Suppressor macrophage (primary cell): ENCODE results near the gene BRIP1.
A peak's percentile ranks its signal among the peaks of the same experiment; 100 is the strongest.
"Not testable (repeated sequence)": the region's sequence is repeated elsewhere in the genome, so short reads cannot be mapped to it uniquely, and the experiment has no call there.

Experiments
- DNase-seq, 4 experiments: peaks; one replicate each; pipeline ENCODE4 v3.0.0-alpha.2; 2020 to 2022

BRIP1 gene

GRCh38 chr17:61756561-61756960, 106.8 kb downstream of the BRIP1 start:
- DNase-seq: no peak

GRCh38 chr17:61755668-61756067, 107.7 kb downstream of the BRIP1 start:
- DNase-seq: no peak

DNA sequence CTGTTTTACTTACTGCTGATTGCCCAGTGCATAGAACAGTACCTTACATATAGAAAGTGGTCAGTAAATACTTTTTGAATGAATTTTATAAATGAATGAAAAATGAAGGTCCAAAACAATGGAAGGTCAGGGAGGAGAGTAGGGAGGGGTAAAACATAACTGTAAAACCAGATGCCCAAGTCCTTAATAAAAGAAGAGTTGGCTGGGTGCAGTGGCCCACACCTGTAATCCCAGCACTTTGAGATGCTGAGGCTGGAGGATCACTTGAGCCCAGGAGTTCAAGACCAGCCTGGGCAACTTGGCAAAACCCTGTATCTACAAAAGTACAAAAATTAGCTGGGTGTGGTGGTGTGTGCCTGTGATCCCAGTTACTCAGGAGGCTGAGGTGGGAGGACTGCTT, 108.2 kb downstream of the BRIP1 start:
- DNase-seq: no peak

DNA sequence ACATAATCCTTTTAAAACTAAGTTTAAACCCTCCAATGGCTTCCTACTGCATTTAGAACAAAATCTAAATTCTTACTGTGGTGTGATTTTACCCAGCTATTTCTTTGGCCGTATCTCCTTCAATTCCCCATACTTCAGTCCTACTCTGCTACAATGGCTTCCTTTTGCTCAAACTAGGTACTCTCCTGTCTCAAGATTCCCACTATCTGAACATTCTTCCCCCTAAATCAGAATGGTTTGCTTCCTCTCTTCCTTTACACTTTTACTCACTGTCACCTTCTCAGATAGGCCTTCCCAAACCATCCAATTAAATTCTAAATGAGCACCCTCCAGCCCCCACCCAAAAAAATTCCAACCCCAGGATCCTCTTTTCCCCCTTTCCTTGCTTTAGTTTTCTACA, 109.2 kb downstream of the BRIP1 start:
- DNase-seq: no peak

GRCh38 chr17:61753696-61754095, 109.6 kb downstream of the BRIP1 start:
- no peak for DNase-seq

- DNase-seq: peak in 1 of 4 experiments; percentile 5
Observed at GRCh38 chr17:61750656-61751055, 112.7 kb downstream of the BRIP1 start.

- no peak for DNase-seq
Observed at GRCh38 chr17:61749823-61750404, 113.4 kb downstream of the BRIP1 start.

DNA sequence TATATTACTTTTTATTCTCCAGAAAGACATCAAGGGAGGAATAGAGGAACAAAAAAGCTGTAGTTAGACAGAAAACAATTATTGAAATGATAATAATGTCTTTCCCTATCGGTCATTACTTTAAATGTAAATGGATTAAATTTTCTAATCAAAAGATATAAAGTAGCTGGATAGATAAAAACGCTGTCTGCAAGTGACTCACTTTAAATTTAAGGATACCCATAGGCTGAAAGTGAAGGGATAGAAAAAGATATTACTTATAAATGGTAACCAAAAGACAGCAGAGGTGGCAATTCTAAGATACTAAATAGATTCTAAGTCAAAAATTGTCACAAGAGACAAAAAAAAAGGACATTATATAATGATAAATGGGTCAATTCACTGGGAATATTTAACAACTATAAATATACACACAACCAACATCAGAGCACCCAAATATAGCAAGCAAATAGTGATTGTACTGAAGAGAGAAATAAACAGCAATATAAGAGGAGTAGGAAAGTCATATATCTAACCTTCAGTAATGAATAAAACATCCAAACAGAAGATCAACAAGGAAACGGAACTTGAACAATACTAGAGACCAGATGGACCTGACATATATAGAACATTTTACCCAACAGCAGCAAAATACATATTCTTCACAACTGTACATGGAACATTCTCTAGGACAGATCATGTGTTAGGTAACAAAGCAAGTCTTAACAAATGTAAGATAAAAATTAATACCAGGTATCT, 116.9 kb downstream of the BRIP1 start:
- DNase-seq: no peak

GRCh38 chr17:61744804-61745203, 118.5 kb downstream of the BRIP1 start:
- no peak for DNase-seq

DNA sequence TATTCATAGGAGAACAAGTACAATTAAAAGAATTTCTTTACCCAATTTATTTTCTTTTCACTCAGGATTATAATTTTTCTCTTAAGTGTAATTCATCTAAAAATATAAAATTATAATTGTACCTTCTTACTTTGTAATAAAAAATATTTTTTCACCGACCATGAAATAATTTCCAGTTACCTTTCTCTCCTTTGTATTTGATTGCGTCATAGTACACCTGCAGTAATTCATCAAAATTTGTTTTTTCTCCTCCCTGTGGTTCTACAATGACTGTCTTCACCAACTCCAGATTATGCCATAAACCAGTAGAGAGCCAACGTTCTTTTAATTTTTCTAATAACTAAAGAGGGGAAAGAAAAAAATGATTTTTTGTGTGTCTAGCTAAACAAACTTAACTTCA, 119.1 kb downstream of the BRIP1 start:
- no peak for DNase-seq

GRCh38 chr17:61743766-61744165, 119.6 kb downstream of the BRIP1 start:
- DNase-seq: no peak

DNA sequence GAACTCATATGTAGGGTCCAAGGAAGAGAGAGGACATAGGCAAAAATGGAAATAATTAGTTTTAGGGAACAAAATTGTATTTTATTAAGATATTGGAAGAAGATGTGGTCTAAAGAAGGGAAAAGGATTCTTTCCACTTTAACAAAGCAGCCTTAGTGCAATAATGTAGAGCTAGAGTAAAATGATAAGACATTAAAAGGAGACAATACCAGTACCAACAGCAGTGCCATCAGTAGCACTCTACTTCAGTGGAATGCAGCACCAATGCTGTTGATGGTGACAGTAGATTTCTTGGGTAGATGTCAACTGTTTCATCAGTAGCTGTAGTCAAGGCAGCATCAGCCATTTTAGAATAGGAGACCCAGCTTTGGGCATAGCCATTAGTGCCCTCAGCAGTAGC, 124.3 kb downstream of the BRIP1 start:
- no peak for DNase-seq

GRCh38 chr17:61738249-61738648, 125.1 kb downstream of the BRIP1 start:
- DNase-seq: no peak

DNA sequence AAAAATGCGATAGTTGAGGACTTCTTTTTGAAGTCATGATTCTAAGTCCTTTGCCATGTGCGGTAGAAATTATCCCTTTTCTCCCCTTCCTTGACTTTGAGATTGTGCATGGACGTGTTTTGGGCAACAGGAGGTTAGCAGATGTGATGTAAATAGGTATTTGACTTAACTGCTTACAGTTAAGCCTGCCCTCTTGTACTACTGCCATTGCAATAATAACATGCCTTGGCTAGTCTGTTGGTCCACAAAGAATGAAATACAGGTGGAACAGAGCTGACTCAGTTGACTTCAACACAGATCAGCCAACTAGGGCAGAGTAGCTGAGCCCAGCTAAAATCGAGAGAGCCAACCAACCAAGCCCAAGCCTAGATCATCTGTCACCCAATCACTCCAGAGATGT, 125.5 kb downstream of the BRIP1 start:
- no peak for DNase-seq

DNA sequence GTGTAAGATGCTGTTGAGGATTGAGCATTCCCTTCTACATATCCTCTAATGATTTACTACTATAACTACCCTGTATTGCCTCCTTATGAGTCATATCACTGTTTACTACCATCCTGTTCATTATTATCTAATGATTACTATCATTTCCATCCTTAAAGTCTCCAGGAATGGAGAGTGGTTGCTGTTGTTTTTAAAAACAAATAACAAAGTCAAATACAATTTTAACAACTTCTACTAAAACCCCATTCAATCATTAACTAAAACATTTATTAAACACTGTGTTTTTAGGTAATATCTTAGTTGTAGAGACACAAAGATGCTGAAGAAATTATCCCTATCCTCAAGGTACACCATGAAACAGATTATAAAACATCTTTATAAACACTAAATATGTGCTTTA, 126.9 kb downstream of the BRIP1 start:
- DNase-seq: no peak

DNA sequence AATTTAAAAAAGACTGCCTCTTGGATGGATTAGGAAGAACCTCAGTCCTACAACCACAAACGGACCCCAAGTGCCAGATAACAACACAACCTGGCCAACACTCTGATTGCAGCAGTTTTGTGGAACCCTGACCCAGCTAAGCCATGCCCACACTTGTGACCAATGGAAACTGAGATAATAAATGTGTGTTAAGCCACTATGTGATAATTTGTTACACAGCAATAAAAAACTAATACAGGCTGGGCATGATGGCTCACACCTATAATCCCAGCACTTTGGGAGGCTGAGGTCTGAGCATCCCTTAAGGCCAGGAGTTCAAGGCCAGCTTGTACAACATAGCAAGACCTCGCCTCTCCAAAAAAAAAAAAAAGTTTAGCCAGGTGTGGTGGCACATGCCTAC, 127.5 kb downstream of the BRIP1 start:
- DNase-seq: no peak

GRCh38 chr17:61734466-61734865, 128.9 kb downstream of the BRIP1 start:
- no peak for DNase-seq

GRCh38 chr17:61734012-61734411, 129.3 kb downstream of the BRIP1 start:
- DNase-seq: no peak

- DNase-seq: no peak
Observed at GRCh38 chr17:61733021-61733420, 130.3 kb downstream of the BRIP1 start.

GRCh38 chr17:61732169-61732568, 131.2 kb downstream of the BRIP1 start:
- DNase-seq: no peak

DNA sequence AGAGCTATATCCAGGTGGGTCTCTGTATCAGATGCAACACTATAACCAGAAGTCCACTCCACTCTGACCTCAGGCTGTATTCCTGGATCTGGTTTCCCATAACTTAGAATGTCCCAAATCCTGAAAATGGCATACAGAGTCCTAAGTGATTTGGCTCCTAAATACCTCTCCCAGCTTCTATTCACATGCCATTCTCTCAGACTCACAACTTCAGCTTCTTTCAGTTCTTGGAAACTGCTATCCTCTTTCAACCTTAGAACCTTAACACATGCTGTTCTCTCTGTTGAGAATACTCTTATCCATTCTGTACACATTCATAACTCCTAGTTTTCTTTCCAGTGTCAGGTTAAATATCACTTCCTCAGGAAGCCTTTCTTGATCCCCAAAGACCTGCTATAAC, 132.0 kb downstream of the BRIP1 start:
- no peak for DNase-seq

GRCh38 chr17:61729690-61730268, 133.5 kb downstream of the BRIP1 start:
- DNase-seq: no peak

GRCh38 chr17:61728297-61728836, 135.0 kb downstream of the BRIP1 start:
- DNase-seq: no peak

GRCh38 chr17:61727798-61728197, 135.5 kb downstream of the BRIP1 start:
- not testable (repeated sequence) for DNase-seq
